ENCODE data around the gene CYP1B1. TPM values are rescaled to one million over a fixed set of nuclear protein-coding genes. Genes with fewer than 3 reads are reported as not detected.
"Not testable (repeated sequence)": the region's sequence is repeated elsewhere in the genome, so short reads cannot be mapped to it uniquely, and the experiment has no call there.

CYP1B1 gene
- total RNA-seq, 1 donor from 2014 or later, result 12.3 TPM

DNA sequence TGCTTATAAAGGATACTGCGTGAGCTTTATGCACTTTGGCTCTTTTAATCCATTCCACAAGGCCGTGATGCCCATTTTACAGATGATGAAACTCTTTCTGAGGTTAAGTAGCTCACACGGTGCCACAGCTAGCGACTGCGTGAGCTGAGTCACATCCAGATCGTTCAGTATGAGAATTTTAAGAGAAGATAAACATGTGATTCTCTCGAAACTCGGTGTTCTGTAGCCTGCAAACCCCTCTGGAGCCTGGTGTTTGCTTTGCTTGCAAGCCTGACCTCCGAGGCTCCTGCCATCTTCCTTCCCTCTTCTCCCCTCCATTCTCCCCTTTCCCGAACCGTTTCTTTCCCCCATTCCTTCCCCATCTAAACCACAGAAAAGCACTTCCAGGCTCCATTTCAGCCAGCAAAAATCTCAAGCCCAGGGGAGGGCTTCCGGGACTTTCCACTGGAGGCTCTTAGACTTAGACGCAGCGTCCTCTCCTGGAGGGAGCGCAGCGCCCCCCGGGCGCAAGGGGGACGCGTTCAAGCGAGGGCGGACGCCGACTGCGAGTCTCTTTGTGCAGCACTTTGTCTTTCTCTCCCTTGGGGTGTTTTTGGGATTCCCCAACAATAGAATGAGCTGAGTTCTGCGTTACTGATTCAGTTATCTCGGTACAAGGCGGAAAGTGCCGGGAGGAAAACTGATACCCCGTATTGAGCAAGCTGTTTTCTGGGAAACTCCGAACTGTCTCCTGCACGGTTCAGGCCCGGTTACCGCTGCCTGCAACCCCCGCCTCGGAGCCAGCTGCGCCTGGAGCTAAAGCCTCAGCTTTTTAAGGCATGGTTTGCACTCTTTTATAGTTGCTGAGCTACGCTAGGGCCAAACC is 38.0 kb downstream of the CYP1B1 start:
- peak; percentile 46 for DNase-seq (ENCODE audit: low spot score)

DNA sequence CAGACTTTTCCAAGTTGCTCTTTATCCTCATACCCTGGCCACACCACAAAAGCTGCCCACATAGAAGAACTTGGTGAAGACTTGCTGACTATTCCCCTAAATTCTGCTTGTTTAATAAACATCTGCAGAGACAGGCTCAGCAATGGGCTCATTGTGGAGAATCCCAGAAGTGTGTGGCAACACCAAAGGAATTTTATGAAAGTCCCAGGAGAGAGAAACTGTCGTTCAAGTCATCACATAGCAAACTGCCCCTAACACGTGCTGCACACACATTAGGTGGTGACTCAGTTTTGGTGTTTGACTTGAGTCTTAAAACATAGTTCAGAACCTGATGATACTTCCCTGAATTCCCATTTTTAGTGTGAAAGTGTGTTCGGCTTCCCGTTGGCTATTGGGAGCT is 38.6 kb downstream of the CYP1B1 start:
- no peak for DNase-seq (ENCODE audit: low spot score)

DNA sequence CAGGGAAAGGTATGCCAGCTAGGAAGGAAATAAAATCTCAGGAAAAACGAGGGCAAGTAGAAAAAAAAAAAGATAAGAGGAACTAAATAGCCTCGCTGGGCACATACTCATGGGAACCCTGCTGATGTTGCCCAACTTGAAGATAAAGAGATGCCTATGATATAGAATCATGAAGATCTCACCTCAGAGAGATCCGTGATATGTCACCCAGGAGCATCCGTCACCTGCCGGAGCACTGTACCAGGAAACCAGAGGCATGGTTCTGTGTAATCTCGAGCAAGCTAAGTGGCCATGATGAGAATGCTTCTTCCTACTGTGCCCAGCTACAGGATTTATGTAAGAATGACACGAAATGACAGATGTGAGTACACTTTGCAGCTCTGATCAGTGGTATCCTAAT is 40.0 kb downstream of the CYP1B1 start:
- DNase-seq (ENCODE audit: low spot score), result no peak

DNA sequence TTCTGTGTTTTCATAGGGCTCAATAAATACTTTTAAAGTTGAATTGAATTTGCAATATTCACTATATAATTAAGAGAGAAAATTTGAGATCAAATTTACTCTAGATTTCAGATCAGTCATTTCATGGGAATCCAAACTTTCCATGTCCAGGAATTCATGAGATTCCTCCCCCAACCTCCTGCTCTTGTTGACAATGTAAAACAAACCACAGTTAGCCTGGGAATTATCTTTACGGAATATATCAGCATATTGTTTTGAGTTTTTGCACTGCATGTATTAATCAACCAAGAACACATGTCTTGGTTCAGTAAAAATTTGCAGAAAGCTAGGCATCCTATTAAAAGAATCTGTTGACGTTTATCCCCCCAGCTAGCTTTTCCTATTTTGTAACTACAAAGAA is 42.3 kb downstream of the CYP1B1 start:
- DNase-seq (ENCODE audit: low spot score), result no peak

DNA sequence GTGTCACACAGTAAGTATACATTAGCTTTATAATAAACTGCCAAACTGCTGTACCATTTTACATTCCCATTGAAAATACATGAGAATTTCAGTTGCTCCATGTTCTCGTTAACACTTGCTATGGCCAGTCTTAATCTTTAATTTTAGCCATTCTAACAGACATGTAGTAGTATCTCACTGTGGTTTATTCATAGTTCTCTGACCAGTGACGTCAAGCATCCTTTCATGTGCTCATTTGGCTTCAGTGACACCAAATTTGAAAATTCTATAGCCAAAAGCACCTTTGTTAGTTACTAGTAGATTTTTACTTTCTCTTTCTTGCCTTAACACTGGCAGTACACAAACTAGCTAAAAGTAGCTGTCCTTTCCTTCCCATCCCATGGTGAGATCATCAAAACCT is 43.0 kb downstream of the CYP1B1 start:
- DNase-seq (ENCODE audit: low spot score), result no peak

DNA sequence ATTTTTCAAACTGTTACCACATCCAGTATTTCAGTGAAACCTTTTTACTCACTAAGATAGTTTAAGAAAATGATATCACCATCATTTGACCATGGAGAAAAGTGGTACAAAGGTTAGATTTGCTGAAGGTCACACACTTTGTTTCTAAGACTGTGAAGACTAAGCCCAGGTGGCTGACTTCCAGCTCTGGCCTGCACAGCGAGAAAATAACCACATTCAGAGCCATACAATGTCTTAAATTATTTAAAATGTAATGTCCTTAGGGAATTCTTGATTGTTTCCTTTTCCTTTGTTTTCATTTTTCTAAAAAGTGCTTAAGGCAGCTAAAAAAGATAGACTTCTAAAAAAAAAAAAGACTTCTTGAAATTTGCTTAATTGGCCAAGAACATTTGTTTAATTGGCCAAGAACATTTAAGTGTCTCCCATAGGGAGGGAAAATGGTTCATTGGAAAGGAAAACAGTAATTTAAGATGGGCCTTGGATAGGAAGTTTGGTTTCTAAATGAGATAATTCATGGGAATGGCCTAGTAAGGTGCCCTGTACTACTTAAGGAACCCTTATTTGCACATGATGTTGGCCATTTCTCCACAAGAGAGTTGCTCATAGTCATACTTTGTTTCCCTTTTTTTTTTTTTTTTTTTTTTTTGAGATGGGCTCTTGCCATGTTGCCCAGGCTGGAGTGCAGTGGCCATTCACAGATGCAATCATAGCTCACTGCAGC is 45.2 kb downstream of the CYP1B1 start:
- no peak for DNase-seq (ENCODE audit: low spot score)

DNA sequence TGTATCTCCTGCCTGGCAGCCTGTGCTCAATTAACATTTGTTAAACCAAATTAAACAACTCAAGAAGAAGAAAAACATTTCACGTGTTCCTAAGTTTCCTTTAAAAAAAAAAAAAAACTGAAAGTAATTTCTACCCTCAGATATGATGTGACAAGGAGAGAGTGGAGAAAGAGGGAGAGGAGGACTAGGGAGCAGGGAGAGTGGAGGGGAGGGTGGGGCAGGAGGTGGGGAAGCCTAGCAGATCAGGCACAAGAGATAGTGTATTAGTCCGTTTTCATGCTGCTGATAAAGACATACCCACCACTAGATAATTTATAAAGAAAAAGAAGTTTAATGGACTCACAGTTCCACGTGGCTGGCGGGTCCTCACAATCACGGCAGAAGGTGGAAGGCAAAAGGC is 46.4 kb downstream of the CYP1B1 start:
- DNase-seq (ENCODE audit: low spot score), result no peak

DNA sequence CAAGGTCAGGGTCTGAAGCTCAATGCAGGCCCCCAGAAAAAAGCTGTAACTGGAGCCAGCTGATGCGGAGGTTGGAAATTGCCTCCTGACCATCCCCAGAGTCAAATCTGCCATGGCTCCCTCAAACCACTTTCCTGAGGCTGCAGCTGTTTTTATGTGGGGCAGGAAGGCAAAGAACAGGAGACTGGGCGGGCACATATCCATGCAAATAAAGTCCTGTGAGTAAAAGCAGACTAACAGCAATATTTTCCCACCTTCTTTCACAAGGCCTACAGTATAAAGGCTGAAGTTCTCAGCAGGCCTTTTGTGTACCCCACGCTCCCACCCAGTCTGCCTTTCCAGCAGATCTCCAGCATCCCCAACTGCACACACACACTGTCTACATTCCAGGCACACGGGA is 47.1 kb downstream of the CYP1B1 start:
- DNase-seq (ENCODE audit: low spot score), result no peak

DNA sequence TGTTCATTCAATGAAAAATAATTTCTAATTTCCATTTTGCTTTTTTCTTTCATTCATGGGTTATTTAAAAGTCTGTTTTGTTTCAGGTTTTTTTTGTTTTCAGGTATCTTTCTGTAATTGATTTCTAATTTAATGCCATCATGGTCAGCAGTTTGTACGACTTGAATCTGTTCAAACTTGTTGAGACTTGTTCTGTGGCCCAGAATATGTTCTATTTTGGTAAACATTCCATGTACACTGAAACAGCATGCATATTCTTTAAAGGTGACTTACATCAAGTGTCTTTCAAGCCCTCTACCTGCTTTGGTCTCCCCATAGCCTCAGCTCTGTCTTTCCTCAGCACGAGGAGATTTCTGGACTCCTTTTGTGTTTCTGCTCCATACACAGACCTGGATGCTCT is 49.1 kb downstream of the CYP1B1 start:
- DNase-seq (ENCODE audit: low spot score), result no peak

DNA sequence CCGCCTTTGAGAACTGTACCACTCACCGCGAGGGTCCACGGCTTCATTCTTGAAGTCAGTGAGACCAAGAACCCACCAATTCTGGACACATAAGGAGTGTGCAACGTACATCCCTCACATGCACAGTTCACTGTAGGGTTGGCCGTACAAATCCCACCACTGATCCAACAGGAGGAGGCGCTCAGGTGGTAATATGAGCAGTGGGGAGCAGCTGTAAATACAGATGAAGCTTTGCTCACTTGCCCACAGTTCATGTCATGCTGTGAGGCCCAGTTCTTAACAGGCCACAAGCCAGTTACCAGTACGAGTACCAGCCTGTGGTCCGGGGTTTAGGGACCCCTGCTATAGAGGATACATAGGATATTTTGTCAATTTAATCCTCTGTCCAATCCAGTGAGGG is 54.4 kb downstream of the CYP1B1 start:
- no peak for DNase-seq (ENCODE audit: low spot score)

DNA sequence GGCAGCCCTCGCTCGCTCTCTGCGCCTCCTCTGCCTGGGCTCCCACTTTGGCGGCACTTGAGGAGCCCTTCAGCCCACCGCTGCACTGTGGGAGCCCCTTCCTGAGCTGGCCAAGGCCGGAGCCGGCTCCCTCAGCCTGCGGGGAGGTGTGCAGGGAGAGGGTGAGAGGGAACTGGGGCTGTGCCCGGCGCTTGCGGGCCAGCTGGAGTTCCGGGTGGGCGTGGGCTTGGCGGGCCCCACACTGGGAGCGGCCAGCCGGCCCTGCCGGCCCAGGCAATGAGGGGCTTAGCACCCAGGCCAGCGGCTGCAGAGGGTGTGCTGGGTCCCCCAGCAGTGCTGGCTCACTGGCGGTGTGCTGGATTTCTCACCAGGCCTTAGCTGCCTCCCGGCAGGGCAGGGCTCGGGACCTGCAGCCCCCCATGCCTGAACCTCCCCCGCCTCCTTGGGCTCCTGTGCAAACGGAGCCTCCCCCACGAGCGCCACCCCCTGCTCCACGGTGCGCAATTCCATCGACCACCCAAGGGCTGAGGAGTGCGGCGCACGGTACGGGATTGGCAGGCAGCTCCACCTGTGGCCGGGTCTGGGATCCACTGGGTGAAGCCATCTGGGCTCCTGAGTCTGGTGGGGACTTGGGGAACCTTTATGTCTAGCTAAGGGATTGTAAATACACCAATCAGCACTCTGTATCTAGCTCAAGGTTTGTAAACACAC is 55.4 kb downstream of the CYP1B1 start:
- not testable (repeated sequence) for DNase-seq (ENCODE audit: low spot score)

DNA sequence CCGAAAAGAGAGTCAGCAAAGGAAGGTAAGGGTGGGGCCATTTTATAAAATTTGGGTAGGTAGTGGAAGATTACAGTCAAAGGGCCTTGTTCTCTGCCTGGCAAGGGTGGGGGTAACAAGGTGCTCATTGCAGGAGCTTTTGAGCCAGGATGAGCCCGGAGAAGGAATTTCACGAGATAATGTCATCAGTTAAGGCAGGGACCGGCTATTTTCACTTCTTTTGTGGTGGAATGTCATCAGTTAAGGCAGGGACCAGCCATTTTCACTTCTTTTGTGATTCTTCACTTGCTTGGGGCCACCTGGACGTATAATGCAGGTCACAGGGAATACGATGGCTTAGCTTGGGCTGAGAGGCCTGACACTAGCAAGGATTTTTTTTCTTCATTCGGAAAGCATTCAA is 58.1 kb downstream of the CYP1B1 start:
- no peak for DNase-seq (ENCODE audit: low spot score)

Other genes with a start within 250 kb of the CYP1B1 start
- 10.7 TPM for gene RMDN2, start 150.9 kb downstream of the CYP1B1 start, total RNA-seq